SK-N-SH (cell line): ENCODE results near the gene STYK1.

Experiments used
- CTCF ChIP-seq: fragments of 200-600 bp; sonication (generic); IDR thresholded peaks from 2 replicates; pipeline ENCODE4 v1.6.1; 2017; ENCODE audit warnings: antibody characterized with exemption, mild to moderate bottlenecking, moderate library complexity
- ELF1 ChIP-seq: IDR thresholded peaks from 2 replicates; pipeline ENCODE4 v1.4.0; 2012
- EP300 ChIP-seq, 2 experiments: IDR thresholded peaks; 2 replicates each; pipeline versions ENCODE4 v1.4.0 to v1.6.1; 2012; ENCODE audit warnings: borderline replicate concordance in 1 of 2, low read depth in 1 of 2, low read length in 1 of 2
- NRF1 ChIP-seq: IDR thresholded peaks from 2 replicates; pipeline ENCODE4 v1.6.1; 2012; ENCODE audit warnings: low read depth, mild to moderate bottlenecking, low read length
- POLR2AphosphoS5 ChIP-seq: IDR thresholded peaks from 2 replicates; pipeline ENCODE4 v1.6.1; 2012; ENCODE audit warnings: low read depth, low read length
- TEAD4 ChIP-seq: IDR thresholded peaks from 2 replicates; pipeline ENCODE4 v1.4.0; 2012; ENCODE audit warnings: mild to moderate bottlenecking, borderline replicate concordance; ENCODE audit not compliant: insufficient read depth
- TF ChIP-seq, protein P1 (sequence below): IDR thresholded peaks from 2 replicates; pipeline ENCODE4 v1.6.1; 2012; ENCODE audit warnings: mild to moderate bottlenecking, low read depth, low read length, moderate library complexity
- TF ChIP-seq, protein P2 (sequence below): IDR thresholded peaks from 2 replicates; pipeline ENCODE4 v1.4.0; 2012; ENCODE audit warnings: low read depth, borderline replicate concordance
- TF ChIP-seq, protein P3 (sequence below): fragments of 150-350 bp; IDR thresholded peaks from 2 replicates; pipeline ENCODE4 v1.6.1; 2016; ENCODE audit warnings: mild to moderate bottlenecking, low read depth, low read length

- TF ChIP-seq CTCF (no peak), TEAD4 (no peak), NRF1 (no peak), POLR2AphosphoS5 (no peak), ELF1 (no peak), EP300 (IDR thresholded peaks at IDR 0.05; ENCODE audit: borderline replicate concordance in 1 of 2, low read depth in 1 of 2, low read length in 1 of 2) (no peak)
- TF ChIP-seq, protein P1, sequence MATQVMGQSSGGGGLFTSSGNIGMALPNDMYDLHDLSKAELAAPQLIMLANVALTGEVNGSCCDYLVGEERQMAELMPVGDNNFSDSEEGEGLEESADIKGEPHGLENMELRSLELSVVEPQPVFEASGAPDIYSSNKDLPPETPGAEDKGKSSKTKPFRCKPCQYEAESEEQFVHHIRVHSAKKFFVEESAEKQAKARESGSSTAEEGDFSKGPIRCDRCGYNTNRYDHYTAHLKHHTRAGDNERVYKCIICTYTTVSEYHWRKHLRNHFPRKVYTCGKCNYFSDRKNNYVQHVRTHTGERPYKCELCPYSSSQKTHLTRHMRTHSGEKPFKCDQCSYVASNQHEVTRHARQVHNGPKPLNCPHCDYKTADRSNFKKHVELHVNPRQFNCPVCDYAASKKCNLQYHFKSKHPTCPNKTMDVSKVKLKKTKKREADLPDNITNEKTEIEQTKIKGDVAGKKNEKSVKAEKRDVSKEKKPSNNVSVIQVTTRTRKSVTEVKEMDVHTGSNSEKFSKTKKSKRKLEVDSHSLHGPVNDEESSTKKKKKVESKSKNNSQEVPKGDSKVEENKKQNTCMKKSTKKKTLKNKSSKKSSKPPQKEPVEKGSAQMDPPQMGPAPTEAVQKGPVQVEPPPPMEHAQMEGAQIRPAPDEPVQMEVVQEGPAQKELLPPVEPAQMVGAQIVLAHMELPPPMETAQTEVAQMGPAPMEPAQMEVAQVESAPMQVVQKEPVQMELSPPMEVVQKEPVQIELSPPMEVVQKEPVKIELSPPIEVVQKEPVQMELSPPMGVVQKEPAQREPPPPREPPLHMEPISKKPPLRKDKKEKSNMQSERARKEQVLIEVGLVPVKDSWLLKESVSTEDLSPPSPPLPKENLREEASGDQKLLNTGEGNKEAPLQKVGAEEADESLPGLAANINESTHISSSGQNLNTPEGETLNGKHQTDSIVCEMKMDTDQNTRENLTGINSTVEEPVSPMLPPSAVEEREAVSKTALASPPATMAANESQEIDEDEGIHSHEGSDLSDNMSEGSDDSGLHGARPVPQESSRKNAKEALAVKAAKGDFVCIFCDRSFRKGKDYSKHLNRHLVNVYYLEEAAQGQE, result no peak
- TF ChIP-seq, protein P2, sequence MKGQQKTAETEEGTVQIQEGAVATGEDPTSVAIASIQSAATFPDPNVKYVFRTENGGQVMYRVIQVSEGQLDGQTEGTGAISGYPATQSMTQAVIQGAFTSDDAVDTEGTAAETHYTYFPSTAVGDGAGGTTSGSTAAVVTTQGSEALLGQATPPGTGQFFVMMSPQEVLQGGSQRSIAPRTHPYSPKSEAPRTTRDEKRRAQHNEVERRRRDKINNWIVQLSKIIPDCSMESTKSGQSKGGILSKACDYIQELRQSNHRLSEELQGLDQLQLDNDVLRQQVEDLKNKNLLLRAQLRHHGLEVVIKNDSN, result no peak
- TF ChIP-seq, protein P3, sequence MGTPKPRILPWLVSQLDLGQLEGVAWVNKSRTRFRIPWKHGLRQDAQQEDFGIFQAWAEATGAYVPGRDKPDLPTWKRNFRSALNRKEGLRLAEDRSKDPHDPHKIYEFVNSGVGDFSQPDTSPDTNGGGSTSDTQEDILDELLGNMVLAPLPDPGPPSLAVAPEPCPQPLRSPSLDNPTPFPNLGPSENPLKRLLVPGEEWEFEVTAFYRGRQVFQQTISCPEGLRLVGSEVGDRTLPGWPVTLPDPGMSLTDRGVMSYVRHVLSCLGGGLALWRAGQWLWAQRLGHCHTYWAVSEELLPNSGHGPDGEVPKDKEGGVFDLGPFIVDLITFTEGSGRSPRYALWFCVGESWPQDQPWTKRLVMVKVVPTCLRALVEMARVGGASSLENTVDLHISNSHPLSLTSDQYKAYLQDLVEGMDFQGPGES, result no peak
Observed at GRCh38 chr12:10664499-10664898, 9.4 kb downstream of the STYK1 start.
